MM.1S (cell line): ENCODE data around the gene HHIPL1.

Experiments used
- CTCF ChIP-seq: fragments of 300-600 bp; sonication (generic); IDR thresholded peaks from 2 replicates; pipeline ENCODE4 v1.5.1; 2016; ENCODE audit warnings: antibody characterized with exemption, low read length, mixed read lengths
- EZH2 ChIP-seq: fragments of 300-600 bp; sonication (generic); optimal IDR thresholded peaks from 2 replicates; pipeline ENCODE3; 2017; ENCODE audit warnings: low read depth, mild to moderate bottlenecking, antibody characterized with exemption, low read length, mixed read lengths

GRCh38 chr14:99684410-99684934 lies 39.5 kb downstream of the HHIPL1 start:
- no peak for TF ChIP-seq CTCF
- no peak for TF ChIP-seq EZH2
